ENCODE results near the gene CNGA2.

DNA sequence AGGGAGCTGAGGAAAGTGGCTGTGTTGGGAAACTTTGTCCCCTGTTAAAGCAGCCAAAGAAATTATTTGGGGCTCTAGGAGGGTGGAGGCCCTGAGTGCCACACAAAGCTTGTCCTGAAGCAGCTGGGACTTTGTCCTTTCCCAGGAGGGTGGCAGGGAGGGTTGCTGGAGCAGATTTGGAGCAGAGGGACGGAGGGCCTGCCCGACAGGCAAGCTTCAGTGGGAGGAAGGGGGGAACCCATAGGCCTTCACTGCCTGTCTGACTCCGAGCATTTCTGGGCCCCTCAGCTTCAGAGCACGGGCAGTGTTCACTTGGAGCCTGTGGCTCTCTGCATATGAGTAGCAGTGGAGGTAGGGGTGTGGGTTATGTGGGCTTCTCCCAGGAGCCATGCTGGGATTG, 7.2 kb upstream of the CNGA2 start:
- TF ChIP-seq, protein P1, sequence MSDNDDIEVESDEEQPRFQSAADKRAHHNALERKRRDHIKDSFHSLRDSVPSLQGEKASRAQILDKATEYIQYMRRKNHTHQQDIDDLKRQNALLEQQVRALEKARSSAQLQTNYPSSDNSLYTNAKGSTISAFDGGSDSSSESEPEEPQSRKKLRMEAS (IDR thresholded peaks at IDR 0.05): no peak
- TF ChIP-seq EP300 (IDR thresholded peaks at IDR 0.05; ENCODE audit: borderline replicate concordance) (no peak), RAD21 (IDR thresholded peaks at IDR 0.05; ENCODE audit: low read depth) (no peak), TEAD4 (IDR thresholded peaks at IDR 0.05) (no peak), EGR1 (IDR thresholded peaks at IDR 0.05) (no peak), TAF1 (IDR thresholded peaks at IDR 0.05; ENCODE audit: low read depth) (no peak), NFIC (IDR thresholded peaks at IDR 0.05) (no peak), FOXM1 (IDR thresholded peaks at IDR 0.05; ENCODE audit: borderline replicate concordance, low read depth) (no peak), CEBPB (IDR thresholded peaks at IDR 0.05) (no peak), YY1 (IDR thresholded peaks at IDR 0.05; ENCODE audit: low read depth) (no peak)
- TF ChIP-seq, protein P2, sequence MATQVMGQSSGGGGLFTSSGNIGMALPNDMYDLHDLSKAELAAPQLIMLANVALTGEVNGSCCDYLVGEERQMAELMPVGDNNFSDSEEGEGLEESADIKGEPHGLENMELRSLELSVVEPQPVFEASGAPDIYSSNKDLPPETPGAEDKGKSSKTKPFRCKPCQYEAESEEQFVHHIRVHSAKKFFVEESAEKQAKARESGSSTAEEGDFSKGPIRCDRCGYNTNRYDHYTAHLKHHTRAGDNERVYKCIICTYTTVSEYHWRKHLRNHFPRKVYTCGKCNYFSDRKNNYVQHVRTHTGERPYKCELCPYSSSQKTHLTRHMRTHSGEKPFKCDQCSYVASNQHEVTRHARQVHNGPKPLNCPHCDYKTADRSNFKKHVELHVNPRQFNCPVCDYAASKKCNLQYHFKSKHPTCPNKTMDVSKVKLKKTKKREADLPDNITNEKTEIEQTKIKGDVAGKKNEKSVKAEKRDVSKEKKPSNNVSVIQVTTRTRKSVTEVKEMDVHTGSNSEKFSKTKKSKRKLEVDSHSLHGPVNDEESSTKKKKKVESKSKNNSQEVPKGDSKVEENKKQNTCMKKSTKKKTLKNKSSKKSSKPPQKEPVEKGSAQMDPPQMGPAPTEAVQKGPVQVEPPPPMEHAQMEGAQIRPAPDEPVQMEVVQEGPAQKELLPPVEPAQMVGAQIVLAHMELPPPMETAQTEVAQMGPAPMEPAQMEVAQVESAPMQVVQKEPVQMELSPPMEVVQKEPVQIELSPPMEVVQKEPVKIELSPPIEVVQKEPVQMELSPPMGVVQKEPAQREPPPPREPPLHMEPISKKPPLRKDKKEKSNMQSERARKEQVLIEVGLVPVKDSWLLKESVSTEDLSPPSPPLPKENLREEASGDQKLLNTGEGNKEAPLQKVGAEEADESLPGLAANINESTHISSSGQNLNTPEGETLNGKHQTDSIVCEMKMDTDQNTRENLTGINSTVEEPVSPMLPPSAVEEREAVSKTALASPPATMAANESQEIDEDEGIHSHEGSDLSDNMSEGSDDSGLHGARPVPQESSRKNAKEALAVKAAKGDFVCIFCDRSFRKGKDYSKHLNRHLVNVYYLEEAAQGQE (IDR thresholded peaks at IDR 0.05; ENCODE audit: low read depth): no peak
- TF ChIP-seq, protein P3, sequence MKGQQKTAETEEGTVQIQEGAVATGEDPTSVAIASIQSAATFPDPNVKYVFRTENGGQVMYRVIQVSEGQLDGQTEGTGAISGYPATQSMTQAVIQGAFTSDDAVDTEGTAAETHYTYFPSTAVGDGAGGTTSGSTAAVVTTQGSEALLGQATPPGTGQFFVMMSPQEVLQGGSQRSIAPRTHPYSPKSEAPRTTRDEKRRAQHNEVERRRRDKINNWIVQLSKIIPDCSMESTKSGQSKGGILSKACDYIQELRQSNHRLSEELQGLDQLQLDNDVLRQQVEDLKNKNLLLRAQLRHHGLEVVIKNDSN (IDR thresholded peaks at IDR 0.05): no peak
